PC-9 (cell line): ENCODE results near the gene LRRC23. TPM values are rescaled to one million over a fixed set of nuclear protein-coding genes. Genes with fewer than 3 reads are reported as not detected.

Experiments used
- BruUV-seq: library from RNA; stranded (reverse); fragments of 400-500 nt; replicated peaks from 2 replicates; lab custom pipeline; 2021; lab: Mats Ljungman, UMichigan
- CTCF ChIA-PET: fragments of 300-600 bp; sonication (Branson Sonifier 250); formaldehyde crosslinking; loops from one replicate; lab custom pipeline; 2022; ENCODE audit warnings: antibody characterized with exemption; lab: Charles Lee
- POLR2A ChIA-PET: fragments of 300-600 bp; sonication (Branson Sonifier 250); formaldehyde crosslinking; loops from one replicate; lab custom pipeline; 2022; ENCODE audit warnings: antibody characterized with exemption; ENCODE audit not compliant: unreplicated experiment; lab: Charles Lee
- DNase-seq, 2 experiments: peaks; one replicate each; pipeline versions ENCODE4 v3.0.0 to v3.0.0-alpha.2; 2015 to 2022; ENCODE audit warnings: mixed read lengths in 1 of 2
- H2AFZ ChIP-seq: fragments of 200-600 bp; sonication (generic); 2 replicates; pipeline ENCODE4 v1.8.1; 2017; ENCODE audit warnings: antibody characterized with exemption
- H3F3A ChIP-seq: fragments of 200-600 bp; sonication (generic); 2 replicates; pipeline ENCODE4 v1.8.1; 2017; ENCODE audit warnings: antibody characterized with exemption, mild to moderate bottlenecking, low read depth; ENCODE audit not compliant: insufficient read depth
- H3K27ac ChIP-seq: fragments of 200-600 bp; sonication (generic); 2 replicates; pipeline ENCODE4 v1.6.1; 2016; ENCODE audit warnings: mixed run types
- H3K27me3 ChIP-seq: fragments of 200-600 bp; sonication (generic); 2 replicates; pipeline ENCODE4 v1.6.1; 2016; ENCODE audit warnings: low read depth, mixed run types; ENCODE audit not compliant: insufficient read depth
- H3K36me3 ChIP-seq: fragments of 200-600 bp; sonication (generic); 2 replicates; pipeline ENCODE4 v1.6.1; 2016; ENCODE audit warnings: low read depth, mixed run types
- H3K4me1 ChIP-seq: fragments of 200-600 bp; sonication (generic); replicated peaks from 2 replicates; pipeline ENCODE4 v1.6.1; 2016; ENCODE audit warnings: mixed run types; ENCODE audit not compliant: insufficient read depth
- H3K4me2 ChIP-seq: fragments of 200-600 bp; sonication (generic); 2 replicates; pipeline ENCODE4 v1.6.1; 2017; ENCODE audit warnings: mixed run types
- H3K4me3 ChIP-seq: fragments of 200-600 bp; sonication (generic); 2 replicates; pipeline ENCODE4 v1.6.1; 2016; ENCODE audit warnings: mixed run types
- H3K79me2 ChIP-seq: fragments of 200-600 bp; sonication (generic); 2 replicates; pipeline ENCODE4 v1.6.1; 2017; ENCODE audit warnings: low read depth, mixed run types
- H3K9me2 ChIP-seq: fragments of 200-600 bp; sonication (generic); 2 replicates; pipeline ENCODE4 v1.8.1; 2017; ENCODE audit warnings: mild to moderate bottlenecking; ENCODE audit not compliant: insufficient read depth
- H3K9me3 ChIP-seq: fragments of 200-600 bp; sonication (generic); 2 replicates; pipeline ENCODE4 v1.8.1; 2016; ENCODE audit warnings: low read depth; ENCODE audit not compliant: insufficient read depth
- H4K20me1 ChIP-seq: fragments of 200-600 bp; sonication (generic); 2 replicates; pipeline ENCODE4 v1.8.1; 2017; ENCODE audit not compliant: insufficient read depth
- CTCF ChIP-seq: fragments of 200-600 bp; sonication (generic); conservative IDR thresholded peaks from 2 replicates; pipeline ENCODE4 v1.6.1; 2017; ENCODE audit warnings: mixed run types, antibody characterized with exemption, mild to moderate bottlenecking, moderate library complexity
- EZH2 ChIP-seq: fragments of 200-600 bp; sonication (generic); IDR thresholded peaks from 2 replicates; pipeline ENCODE4 v1.8.0; 2017; ENCODE audit warnings: antibody characterized with exemption, low read depth
- intact Hi-C: fragments of 100-400 bp; cut with micrococcal nuclease; formaldehyde crosslinking; loops from one replicate; pipeline ENCODE4 v1.10.0; 2022; ENCODE audit not compliant: unreplicated experiment
- total RNA-seq: library from RNA; stranded (reverse); gene quantifications from 2 replicates; pipeline ENCODE4 v1.2.3, GENCODE V29; 2021

Gene LRRC23
- total RNA-seq, 1 experiment from 2014 or later: 29.3 TPM

DNA sequence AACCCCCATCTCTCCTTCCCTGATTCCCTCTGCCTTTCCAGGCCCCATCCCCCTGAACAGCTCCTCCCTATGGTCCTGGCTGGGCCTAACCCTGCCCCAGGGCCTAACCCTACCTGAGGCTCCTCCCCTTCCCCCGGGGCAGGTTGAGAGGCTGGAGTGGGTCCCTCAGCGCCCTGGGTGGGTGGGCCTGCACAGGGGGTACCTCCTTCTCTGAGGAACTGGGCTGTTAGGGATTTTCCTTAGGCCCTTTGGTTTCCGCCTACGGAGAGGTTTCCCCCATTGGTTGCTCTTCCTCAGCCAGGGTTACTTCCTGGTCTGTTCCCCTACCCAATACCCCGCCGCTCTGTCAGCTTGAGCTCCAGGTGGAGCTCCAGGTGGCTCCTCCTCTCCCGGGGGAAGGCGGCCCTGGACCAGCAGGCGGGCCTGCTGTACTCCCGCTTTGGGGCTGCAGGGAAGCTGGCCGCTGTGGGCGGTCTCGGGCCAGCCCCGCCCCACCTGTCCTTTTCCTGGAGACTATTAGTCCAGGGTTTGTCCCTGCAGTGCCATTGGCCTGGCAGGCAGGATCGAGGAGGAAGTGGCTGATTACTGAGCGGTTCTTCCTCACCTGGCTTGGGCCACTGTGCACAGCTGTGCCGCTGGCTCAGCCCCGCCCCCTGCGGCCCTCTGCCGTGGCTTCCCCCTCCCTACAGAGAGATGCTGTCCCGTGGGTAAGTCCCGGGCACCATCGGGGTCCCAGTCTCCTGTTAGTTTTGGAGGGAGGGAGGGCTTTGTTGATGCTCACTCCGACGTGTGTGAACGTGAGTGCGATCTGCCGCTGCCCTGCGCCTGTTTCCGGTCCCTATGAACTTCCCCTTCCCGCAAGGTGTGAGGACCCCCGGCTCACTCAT, 41.7 kb downstream of the LRRC23 start:
- intact Hi-C loops: loop anchor here (1.0 kb wide), 6 partner anchors 16 to 146 kb away; partner anchors contain the start of genes C1R, CDCA3 and LPCAT3
- no peaks in the 10 kb centered on the region for H4K20me1 ChIP-seq
- peak overlapping the region; percentile 82 for H3K4me2 ChIP-seq
- no peaks in the 10 kb centered on the region for H3K36me3 ChIP-seq
- H3K27me3 ChIP-seq: no peaks in the 10 kb centered on the region
- peak; percentile 98 to 100 for DNase-seq
- peaks cover 44% of the 10 kb centered on the region for H3F3A ChIP-seq
- no peaks in the 10 kb centered on the region for H3K9me2 ChIP-seq
- no peaks in the 10 kb centered on the region for H3K9me3 ChIP-seq
- TF ChIP-seq EZH2: no peak
- TF ChIP-seq CTCF: 0 out of 2 replicates have a peak, but pooled peaks have one; percentile 26
- H3K79me2 ChIP-seq: peaks cover 28% of the 10 kb centered on the region; the same call in 1 of the 2 replicates
- peak overlapping the region; percentile 69 for H3K27ac ChIP-seq
- no TSS peak for BruUV-seq
- H3K4me1 ChIP-seq: peaks cover 20% of the 10 kb centered on the region
- peak overlapping the region; percentile 82 for H2AFZ ChIP-seq
- CTCF ChIA-PET: interaction anchor here (0.6 to 4.4 kb wide), 13 partner anchors 15 to 368 kb away, joined by 3 to 47 read pairs (median 6); partner anchors contain the start of genes LPCAT3, SPSB2 and USP5
- POLR2A ChIA-PET: interaction anchor here (0.5 to 3.6 kb wide), 31 partner anchors 13 to 1444 kb away, joined by 3 to 54 read pairs (median 6); partner anchors contain the start of genes C1R, CLSTN3, LPAR5 and LPCAT3
- peak overlapping the region; percentile 67 for H3K4me3 ChIP-seq

GRCh38 chr12:6946920-6947374, 42.3 kb downstream of the LRRC23 start:
- POLR2A ChIA-PET: interaction anchor here (0.5 to 1.5 kb wide), 5 partner anchors 74 to 839 kb away, joined by 3 to 16 read pairs (median 7); partner anchors contain the start of genes CLSTN3 and SPSB2
- H3F3A ChIP-seq: peaks cover 44% of the 10 kb centered on the region
- H3K27ac ChIP-seq: no peak overlapping the region
- peaks cover 28% of the 10 kb centered on the region; the same call in 1 of the 2 replicates for H3K79me2 ChIP-seq
- CTCF ChIA-PET: interaction anchor here (0.5 to 4.4 kb wide), 7 partner anchors 15 to 161 kb away, joined by 4 to 47 read pairs (median 9); partner anchors contain the start of genes LPCAT3 and SPSB2
- peaks cover 20% of the 10 kb centered on the region for H3K4me1 ChIP-seq
- H3K27me3 ChIP-seq: no peaks in the 10 kb centered on the region
- peak overlapping the region; percentile 67 for H3K4me3 ChIP-seq
- DNase-seq: no peak
- no peaks in the 10 kb centered on the region for H3K9me2 ChIP-seq
- H4K20me1 ChIP-seq: no peaks in the 10 kb centered on the region
- peak overlapping the region; percentile 82 for H3K4me2 ChIP-seq
- H3K36me3 ChIP-seq: no peaks in the 10 kb centered on the region
- no peaks in the 10 kb centered on the region for H3K9me3 ChIP-seq
- BruUV-seq: no TSS peak
- TF ChIP-seq CTCF: 0 out of 2 replicates have a peak, but pooled peaks have one; percentile 6
- TF ChIP-seq EZH2: no peak
- intact Hi-C loops: loop anchor here (1.0 kb wide), 6 partner anchors 15 to 145 kb away; partner anchors contain the start of genes C1R, CDCA3 and LPCAT3
- peak overlapping the region; percentile 82 for H2AFZ ChIP-seq

- ChIA-PET CTCF (interaction anchor here (0.7 to 0.8 kb wide), 2 partner anchors 14 to 199 kb away, joined by 4 to 9 read pairs; no protein-coding TSS in a partner anchor), POLR2A (no interaction called here)
- Histone ChIP-seq H3F3A (peaks cover 39% of the 10 kb centered on the region), H4K20me1 (no peaks in the 10 kb centered on the region), H3K9me2 (no peaks in the 10 kb centered on the region), H3K36me3 (no peaks in the 10 kb centered on the region), H3K4me3 (no peak overlapping the region), H3K27me3 (no peaks in the 10 kb centered on the region), H2AFZ (no peak overlapping the region), H3K79me2 (peaks cover 28% of the 10 kb centered on the region; the same call in 1 of the 2 replicates), H3K27ac (no peak overlapping the region), H3K4me2 (peak overlapping the region; percentile 82; the same call in 1 of the 2 replicates), H3K9me3 (no peaks in the 10 kb centered on the region), H3K4me1 (peaks cover 20% of the 10 kb centered on the region)
- no peak for TF ChIP-seq EZH2
- TF ChIP-seq CTCF: no peak
- DNase-seq: no peak
- intact Hi-C loops: no loop called here
- no TSS peak for BruUV-seq
These were observed 43.0 kb downstream of the LRRC23 start for GRCh38 chr12:6947615-6948014.
